CD1c-positive myeloid dendritic cell (primary cell): ENCODE measurements around the gene SCFD2.

Source experiments
- DNase-seq: peaks from one replicate; pipeline ENCODE4 v3.0.0-alpha.2; 2016; ENCODE audit errors: extremely low spot score

SCFD2 gene

GRCh38 chr4:52926196-52926974 is 439.5 kb downstream of the SCFD2 start:
- no peak for DNase-seq

DNA sequence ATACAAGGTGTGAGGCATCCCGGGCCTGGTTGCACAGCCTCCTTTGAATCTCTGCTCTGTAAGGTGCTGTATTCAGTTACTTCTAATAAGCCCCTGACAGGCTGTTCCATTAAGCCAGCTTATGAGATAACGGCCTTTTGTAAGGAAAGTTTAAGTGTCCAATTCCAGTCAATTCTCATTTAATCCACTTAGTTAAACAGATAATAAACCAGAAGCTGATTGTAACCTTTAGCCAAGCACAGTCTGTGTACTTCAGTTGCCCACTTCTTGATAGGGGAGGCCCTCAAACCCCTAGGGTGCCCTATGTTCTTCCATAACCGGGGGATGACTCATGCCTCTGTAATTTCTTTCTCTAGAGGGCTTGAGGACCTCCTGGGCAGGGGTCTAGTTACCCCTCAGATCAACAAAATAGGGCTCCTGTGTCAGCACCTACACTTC is 440.3 kb downstream of the SCFD2 start:
- DNase-seq, result no peak

- no peak for DNase-seq
Measured at GRCh38 chr4:52919461-52919860, 446.4 kb downstream of the SCFD2 start.

GRCh38 chr4:52917817-52918216 is 448.0 kb downstream of the SCFD2 start:
- no peak for DNase-seq

DNA sequence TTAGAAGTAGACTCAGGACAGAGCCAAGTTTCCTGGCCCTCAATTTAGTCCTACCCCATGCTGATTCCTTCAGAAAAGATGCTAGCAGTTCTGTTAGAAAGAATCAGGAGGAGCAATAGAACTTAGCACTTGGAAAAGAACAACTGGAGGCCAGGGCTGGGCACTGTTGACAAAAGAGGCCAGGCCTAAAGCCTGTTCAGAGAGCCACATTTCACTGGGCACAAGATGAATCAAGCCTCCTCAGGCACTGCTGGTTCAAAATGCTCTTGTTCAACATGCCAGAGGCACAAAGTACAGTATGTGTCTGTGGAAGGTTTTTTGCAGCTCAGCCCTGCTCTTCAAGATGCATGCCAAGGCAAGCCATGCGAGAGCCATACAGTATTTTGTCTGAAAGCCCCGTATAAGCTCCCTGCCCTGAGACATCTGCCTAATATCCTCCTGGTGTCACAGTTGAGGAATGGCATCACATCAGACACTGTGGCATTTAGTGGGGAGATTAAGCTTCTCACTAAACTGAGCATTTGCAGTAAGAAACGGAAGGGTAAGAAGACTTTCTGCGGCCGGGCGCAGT is 450.0 kb downstream of the SCFD2 start:
- DNase-seq, result no peak

DNA sequence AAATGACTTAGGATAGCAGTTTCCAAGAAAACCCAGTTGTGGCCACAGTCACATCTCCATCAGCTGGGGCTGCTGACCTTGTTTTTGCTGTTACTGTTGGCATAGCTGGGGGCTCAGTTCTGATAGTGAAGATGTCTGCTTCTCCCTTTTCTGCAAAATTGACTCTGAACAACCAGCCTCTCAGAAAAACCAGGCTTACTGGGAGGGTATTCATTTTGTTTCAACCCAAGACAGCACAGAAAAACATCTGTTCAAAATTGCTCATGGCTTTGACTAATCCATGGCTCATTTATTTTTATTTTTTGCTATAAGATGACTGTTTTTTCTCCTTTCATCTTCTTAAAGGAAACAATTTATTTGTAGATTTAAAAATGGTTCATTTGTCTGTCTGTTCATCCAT is 450.7 kb downstream of the SCFD2 start:
- no peak for DNase-seq

DNA sequence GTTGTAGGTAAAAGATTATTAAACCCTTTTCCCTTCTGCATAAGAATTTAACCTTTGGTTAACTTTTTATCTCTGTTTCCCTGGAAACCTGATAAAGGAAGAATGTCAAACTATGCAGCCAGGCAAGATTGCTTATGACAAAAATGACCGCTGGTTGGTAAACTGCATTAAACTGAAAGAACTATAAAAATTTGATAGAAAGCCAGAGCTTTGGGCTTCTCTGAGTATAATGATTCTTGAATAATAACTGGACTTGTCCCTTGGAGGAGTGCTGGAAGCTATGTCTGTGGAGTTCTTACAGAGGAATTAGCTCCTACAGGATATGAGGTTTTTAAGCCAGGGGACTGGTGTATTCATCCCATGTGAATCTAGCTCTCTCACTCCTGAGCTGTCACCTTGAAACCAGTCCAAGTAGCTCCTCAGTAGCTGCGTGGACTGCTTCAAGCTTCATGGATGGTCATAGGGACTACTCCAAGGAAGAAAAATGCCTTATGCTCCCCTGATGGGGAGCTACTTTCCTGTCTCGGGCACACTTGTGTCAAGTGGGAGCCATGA is 451.7 kb downstream of the SCFD2 start:
- DNase-seq, result no peak

GRCh38 chr4:52912608-52913007 is 453.3 kb downstream of the SCFD2 start:
- no peak for DNase-seq

GRCh38 chr4:52911684-52912294 is 454.1 kb downstream of the SCFD2 start:
- DNase-seq, result peak; percentile 60

GRCh38 chr4:52910115-52910514 is 455.7 kb downstream of the SCFD2 start:
- no peak for DNase-seq

- no peak for DNase-seq
Measured at GRCh38 chr4:52907510-52907909, 458.4 kb downstream of the SCFD2 start.

GRCh38 chr4:52904421-52904820 is 461.4 kb downstream of the SCFD2 start:
- DNase-seq, result no peak

GRCh38 chr4:52903273-52903672 is 462.6 kb downstream of the SCFD2 start:
- no peak for DNase-seq

- DNase-seq, result no peak
Measured at GRCh38 chr4:52894443-52894842, 471.4 kb downstream of the SCFD2 start.

- DNase-seq, result no peak
Measured at GRCh38 chr4:52892880-52893279, 473.0 kb downstream of the SCFD2 start.

DNA sequence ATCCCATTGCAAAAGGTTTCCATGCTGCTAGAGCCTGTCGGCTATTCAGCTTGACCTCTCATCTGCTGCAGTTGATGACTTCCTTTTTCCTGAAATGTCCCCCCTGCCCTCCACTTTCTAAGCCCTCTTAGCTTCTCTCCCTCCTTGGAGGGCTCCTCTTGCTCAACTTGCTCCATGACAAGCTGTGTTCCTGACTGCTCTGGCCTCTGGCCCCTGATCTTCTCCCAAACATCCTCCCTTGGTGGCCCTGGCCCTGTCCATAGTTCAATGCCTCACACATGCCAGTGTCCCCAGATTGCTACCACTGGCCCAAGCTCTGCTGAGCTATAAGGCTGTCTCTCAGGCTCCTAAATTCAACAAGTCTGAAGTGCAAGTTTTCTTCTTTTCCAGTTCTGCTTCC is 474.1 kb downstream of the SCFD2 start:
- DNase-seq, result no peak

DNA sequence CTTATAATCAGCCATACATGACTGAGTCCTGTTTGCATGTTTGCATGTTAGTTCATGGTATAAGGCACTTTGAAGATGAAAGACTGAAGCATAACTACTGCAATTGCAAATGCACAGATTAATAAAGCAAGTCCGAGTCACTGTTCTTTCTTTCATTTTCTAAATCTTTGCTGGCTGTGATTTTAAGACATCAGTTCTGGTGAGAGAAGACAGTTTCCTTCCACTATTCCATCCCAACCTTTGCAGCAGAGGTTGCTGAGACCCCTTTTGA is 475.4 kb downstream of the SCFD2 start:
- no peak for DNase-seq

GRCh38 chr4:52889778-52890520 is 475.9 kb downstream of the SCFD2 start:
- DNase-seq, result no peak

DNA sequence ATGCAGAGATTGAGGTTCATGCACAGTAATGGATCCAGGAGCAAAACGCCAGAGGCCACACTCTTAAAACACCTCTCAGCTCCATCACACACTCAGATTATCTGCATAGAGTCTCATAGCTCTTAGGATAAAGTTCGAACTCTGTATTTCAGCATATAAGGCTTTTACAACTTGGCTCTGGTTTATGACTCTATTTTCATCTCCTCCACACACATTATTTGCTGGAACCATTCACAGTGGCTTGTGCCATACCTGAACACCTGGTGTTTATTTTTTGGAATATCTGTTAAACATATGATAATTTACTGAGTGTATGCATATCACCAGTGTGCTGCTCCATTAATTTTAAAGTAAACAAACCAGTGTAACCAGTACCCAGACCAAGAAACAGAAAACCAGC is 476.5 kb downstream of the SCFD2 start:
- DNase-seq, result no peak

DNA sequence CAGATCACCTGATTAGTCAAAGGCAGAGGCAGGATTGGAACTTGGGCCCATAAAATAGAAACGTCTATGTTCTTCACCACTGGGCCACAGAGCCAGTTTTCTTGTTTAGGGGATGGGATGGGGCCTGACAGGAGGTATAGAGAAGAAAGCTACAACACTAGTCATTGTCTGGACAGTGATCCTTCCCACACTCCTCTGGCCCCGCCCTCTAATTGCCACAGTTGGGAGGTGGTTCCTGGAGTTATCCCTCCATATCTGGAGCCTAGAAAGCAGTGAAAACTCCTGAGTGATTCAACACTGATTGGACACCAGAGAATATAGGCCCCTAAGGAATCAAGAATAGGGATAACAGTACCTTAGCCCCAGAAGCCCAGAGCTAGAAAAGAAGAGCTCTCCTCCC is 480.9 kb downstream of the SCFD2 start:
- no peak for DNase-seq

DNA sequence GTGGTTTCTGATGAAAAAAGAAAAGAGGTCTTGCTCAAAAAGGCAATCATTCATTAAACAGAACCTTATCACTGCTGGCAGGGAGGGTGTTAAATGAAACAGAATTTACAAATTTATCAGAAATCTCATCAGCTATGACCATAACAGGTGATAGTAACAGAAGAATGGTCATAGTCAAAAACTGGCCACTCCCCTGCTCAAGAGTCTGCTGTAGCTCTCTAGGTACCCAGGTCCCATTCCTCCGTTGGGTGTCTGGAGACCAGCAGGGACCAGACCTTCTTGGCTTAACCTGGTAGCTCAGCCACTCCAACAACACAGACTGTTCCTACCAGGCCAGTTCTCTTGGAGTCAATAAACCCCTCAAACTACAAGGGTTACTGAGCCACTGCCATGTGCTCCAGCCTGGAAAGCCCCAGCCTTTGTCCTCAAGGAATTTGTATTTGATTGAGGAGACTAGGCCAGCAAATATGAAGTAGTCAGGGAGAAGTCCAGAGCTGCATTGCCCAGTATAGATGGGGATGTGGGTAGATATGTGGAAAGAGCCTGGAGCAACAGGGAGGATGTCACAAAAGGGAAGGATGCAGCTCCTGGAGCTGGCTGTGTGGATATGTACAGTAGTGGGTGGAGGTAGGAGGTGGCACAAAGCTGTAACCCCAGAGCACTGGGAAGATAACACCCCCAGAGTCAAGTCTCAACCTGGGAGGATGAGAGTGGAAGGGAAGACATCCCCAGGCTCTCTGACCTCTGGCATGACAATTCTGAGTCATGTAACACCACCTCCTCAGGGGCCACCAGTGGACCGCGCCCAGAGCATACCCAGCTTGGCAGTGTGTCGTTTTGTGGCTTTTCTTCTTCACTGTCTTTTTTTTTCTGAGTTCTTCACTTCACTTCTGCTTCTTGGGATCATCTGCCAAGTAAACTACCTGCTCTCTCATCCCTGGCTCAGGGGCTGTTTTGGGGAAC is 481.9 kb downstream of the SCFD2 start:
- peak; percentile 20 for DNase-seq
